ENCODE measurements around the gene SMIM14. TPM values are rescaled to one million over a fixed set of nuclear protein-coding genes. Genes with fewer than 3 reads are reported as not detected.

The SMIM14 gene
- total and polyA plus RNA-seq, 9 of the 15 experiments (the other 6 are each of a cell fraction or from before 2014, with no cell fraction given) = 0.98 to 3.7 (median 2.2) TPM

- TF ChIP-seq, protein P1, sequence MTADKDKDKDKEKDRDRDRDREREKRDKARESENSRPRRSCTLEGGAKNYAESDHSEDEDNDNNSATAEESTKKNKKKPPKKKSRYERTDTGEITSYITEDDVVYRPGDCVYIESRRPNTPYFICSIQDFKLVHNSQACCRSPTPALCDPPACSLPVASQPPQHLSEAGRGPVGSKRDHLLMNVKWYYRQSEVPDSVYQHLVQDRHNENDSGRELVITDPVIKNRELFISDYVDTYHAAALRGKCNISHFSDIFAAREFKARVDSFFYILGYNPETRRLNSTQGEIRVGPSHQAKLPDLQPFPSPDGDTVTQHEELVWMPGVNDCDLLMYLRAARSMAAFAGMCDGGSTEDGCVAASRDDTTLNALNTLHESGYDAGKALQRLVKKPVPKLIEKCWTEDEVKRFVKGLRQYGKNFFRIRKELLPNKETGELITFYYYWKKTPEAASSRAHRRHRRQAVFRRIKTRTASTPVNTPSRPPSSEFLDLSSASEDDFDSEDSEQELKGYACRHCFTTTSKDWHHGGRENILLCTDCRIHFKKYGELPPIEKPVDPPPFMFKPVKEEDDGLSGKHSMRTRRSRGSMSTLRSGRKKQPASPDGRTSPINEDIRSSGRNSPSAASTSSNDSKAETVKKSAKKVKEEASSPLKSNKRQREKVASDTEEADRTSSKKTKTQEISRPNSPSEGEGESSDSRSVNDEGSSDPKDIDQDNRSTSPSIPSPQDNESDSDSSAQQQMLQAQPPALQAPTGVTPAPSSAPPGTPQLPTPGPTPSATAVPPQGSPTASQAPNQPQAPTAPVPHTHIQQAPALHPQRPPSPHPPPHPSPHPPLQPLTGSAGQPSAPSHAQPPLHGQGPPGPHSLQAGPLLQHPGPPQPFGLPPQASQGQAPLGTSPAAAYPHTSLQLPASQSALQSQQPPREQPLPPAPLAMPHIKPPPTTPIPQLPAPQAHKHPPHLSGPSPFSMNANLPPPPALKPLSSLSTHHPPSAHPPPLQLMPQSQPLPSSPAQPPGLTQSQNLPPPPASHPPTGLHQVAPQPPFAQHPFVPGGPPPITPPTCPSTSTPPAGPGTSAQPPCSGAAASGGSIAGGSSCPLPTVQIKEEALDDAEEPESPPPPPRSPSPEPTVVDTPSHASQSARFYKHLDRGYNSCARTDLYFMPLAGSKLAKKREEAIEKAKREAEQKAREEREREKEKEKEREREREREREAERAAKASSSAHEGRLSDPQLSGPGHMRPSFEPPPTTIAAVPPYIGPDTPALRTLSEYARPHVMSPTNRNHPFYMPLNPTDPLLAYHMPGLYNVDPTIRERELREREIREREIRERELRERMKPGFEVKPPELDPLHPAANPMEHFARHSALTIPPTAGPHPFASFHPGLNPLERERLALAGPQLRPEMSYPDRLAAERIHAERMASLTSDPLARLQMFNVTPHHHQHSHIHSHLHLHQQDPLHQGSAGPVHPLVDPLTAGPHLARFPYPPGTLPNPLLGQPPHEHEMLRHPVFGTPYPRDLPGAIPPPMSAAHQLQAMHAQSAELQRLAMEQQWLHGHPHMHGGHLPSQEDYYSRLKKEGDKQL (CRISPR knock-in tag; IDR thresholded peaks at IDR 0.05; ENCODE audit: borderline replicate concordance) = no peak
- TF ChIP-seq L3MBTL2 (IDR thresholded peaks at IDR 0.05) (peak; percentile 96), ATF4 (CRISPR knock-in tag; IDR thresholded peaks at IDR 0.05) (no peak), MCM3 (IDR thresholded peaks at IDR 0.05) (no peak), TARDBP (IDR thresholded peaks at IDR 0.05) (0 out of 2 replicates have a peak, but pooled peaks have one; percentile 62), TAF7 (tag; IDR thresholded peaks at IDR 0.05) (peak; percentile 70), ZNF57 (CRISPR knock-in tag; IDR thresholded peaks at IDR 0.05) (no peak), ZEB2 (IDR thresholded peaks at IDR 0.05) (no peak), CBX3 (IDR thresholded peaks at IDR 0.05; ENCODE audit: borderline replicate concordance in 1 of 2, low read length in 2 of 2) (peak in 1 of 2 experiments; percentile 35; a peak in 1 of 3 replicates), RBBP5 (IDR thresholded peaks at IDR 0.05; ENCODE audit: borderline replicate concordance, insufficient read depth, low read length, poor library complexity, severe bottlenecking) (peak; percentile 66), BMI1 (IDR thresholded peaks at IDR 0.05; ENCODE audit: low read length) (no peak), SMARCC2 (IDR thresholded peaks at IDR 0.05; ENCODE audit: low read depth) (no peak), ZFP30 (CRISPR knock-in tag; IDR thresholded peaks at IDR 0.05; ENCODE audit: borderline replicate concordance) (no peak), DACH1 (IDR thresholded peaks at IDR 0.05; ENCODE audit: partially characterized antibody) (peak; percentile 45), MTA2 (IDR thresholded peaks at IDR 0.05; ENCODE audit: low read depth) (peak; percentile 6; the same call in 1 of the 2 replicates), ARHGAP35 (IDR thresholded peaks at IDR 0.05; ENCODE audit: partially characterized antibody) (no peak), ZNF780A (CRISPR knock-in tag; IDR thresholded peaks at IDR 0.05) (no peak), NCOA1 (IDR thresholded peaks at IDR 0.05; ENCODE audit: low read depth) (no peak)
- TF ChIP-seq, protein P2, sequence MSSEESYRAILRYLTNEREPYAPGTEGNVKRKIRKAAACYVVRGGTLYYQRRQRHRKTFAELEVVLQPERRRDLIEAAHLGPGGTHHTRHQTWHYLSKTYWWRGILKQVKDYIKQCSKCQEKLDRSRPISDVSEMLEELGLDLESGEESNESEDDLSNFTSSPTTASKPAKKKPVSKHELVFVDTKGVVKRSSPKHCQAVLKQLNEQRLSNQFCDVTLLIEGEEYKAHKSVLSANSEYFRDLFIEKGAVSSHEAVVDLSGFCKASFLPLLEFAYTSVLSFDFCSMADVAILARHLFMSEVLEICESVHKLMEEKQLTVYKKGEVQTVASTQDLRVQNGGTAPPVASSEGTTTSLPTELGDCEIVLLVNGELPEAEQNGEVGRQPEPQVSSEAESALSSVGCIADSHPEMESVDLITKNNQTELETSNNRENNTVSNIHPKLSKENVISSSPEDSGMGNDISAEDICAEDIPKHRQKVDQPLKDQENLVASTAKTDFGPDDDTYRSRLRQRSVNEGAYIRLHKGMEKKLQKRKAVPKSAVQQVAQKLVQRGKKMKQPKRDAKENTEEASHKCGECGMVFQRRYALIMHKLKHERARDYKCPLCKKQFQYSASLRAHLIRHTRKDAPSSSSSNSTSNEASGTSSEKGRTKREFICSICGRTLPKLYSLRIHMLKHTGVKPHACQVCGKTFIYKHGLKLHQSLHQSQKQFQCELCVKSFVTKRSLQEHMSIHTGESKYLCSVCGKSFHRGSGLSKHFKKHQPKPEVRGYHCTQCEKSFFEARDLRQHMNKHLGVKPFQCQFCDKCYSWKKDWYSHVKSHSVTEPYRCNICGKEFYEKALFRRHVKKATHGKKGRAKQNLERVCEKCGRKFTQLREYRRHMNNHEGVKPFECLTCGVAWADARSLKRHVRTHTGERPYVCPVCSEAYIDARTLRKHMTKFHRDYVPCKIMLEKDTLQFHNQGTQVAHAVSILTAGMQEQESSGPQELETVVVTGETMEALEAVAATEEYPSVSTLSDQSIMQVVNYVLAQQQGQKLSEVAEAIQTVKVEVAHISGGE (CRISPR knock-in tag; IDR thresholded peaks at IDR 0.05) = peak in 1 of 3 experiments; percentile 77; a peak in 2 of 6 replicates
Measured at GRCh38 chr4:39638354-39639239, at the start of gene SMIM14 (continued).

All from K562 (cell line).